ENCODE results near the gene TIAM1. TPM values are rescaled to one million over a fixed set of nuclear protein-coding genes. Genes with fewer than 3 reads are reported as not detected.

Gene TIAM1
- total RNA-seq, 4 donors from 2014 or later, result 2.6 to 11.0 (median 6.9) TPM

DNA sequence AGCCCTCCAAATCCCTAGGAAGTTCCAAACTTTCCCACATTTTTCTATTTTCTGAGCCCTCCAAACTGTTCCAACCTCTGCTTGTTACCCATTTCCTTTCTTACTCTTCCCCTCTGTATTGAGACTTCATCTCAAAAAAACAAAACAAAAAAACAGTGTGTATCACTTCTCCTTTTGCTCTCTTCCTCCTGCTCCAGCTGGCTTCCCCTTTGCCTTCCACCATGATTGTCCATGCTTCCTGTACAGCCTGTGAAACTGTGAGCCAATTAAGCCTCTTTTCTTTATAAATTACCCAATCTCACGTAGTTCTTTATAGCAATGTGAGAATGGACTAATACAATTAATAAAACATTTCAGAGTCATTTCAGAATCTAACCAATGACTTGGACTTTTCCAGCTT, 236.2 kb downstream of the TIAM1 start:
- Histone ChIP-seq H3K27ac (no peak overlapping the region), H3K36me3 (no peaks in the 10 kb centered on the region), H3K4me3 (no peak overlapping the region), H3K27me3 (no peaks in the 10 kb centered on the region), H3K4me1 (no peaks in the 10 kb centered on the region), H3K9me3 (no peaks in the 10 kb centered on the region)
- WGBS, 2 donors (ENCODE audit: low coverage in 1 of 2), result 40 to 67% methylated on average over 1 of the region's 1 CpG
- no peak for ATAC-seq
- no peak for TF ChIP-seq POLR2AphosphoS5 (IDR thresholded peaks at IDR 0.05)
- TF ChIP-seq POLR2A (IDR thresholded peaks at IDR 0.05), result no peak
- no peak for TF ChIP-seq EP300 (IDR thresholded peaks at IDR 0.05)
- TF ChIP-seq, protein P1, sequence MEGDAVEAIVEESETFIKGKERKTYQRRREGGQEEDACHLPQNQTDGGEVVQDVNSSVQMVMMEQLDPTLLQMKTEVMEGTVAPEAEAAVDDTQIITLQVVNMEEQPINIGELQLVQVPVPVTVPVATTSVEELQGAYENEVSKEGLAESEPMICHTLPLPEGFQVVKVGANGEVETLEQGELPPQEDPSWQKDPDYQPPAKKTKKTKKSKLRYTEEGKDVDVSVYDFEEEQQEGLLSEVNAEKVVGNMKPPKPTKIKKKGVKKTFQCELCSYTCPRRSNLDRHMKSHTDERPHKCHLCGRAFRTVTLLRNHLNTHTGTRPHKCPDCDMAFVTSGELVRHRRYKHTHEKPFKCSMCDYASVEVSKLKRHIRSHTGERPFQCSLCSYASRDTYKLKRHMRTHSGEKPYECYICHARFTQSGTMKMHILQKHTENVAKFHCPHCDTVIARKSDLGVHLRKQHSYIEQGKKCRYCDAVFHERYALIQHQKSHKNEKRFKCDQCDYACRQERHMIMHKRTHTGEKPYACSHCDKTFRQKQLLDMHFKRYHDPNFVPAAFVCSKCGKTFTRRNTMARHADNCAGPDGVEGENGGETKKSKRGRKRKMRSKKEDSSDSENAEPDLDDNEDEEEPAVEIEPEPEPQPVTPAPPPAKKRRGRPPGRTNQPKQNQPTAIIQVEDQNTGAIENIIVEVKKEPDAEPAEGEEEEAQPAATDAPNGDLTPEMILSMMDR (IDR thresholded peaks at IDR 0.05), result no peak

DNA sequence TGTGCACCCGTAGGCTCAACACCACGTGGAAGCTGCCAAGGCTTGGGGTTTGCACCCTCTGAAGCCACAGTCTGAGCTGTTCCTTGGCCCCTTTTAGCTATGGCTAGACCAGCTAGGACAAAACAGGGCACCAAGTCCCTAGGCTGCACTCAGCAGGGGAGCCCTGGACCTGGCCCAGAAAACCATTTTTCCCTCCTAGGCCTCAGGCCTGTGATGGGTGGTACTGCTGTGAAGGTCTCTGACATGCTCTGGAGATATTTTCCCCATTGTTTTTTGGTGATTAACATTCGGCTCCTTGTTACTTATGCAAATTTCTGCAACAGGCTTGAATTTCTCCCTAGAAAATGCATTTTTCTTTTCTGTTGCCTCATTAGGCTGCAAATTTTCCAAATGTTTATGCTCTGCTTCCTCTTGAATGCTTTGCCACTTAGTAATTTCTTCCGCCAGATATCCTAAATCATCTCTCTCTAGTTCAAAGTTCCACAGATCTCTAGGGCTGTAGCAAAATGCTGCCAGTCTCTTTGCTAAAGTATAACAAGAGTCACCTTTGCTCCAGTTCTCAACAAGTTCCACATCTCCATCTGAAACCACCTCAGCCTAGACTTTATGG, 236.8 kb downstream of the TIAM1 start:
- WGBS, 2 donors (ENCODE audit: low coverage in 1 of 2), result 83 to 86% methylated on average over 3 to 4 of the region's 4 CpGs
- no peaks in the 10 kb centered on the region for H3K4me1 ChIP-seq
- no peaks in the 10 kb centered on the region for H3K27me3 ChIP-seq
- no peak overlapping the region for H3K27ac ChIP-seq
- H3K9me3 ChIP-seq, result no peaks in the 10 kb centered on the region
- TF ChIP-seq, protein P1 (IDR thresholded peaks at IDR 0.05), result no peak
- no peak for TF ChIP-seq EP300 (IDR thresholded peaks at IDR 0.05)
- no peak for TF ChIP-seq POLR2A (IDR thresholded peaks at IDR 0.05)
- no peak for TF ChIP-seq POLR2AphosphoS5 (IDR thresholded peaks at IDR 0.05)
- ATAC-seq, result no peak
- no peaks in the 10 kb centered on the region for H3K36me3 ChIP-seq
- H3K4me3 ChIP-seq, result no peak overlapping the region

DNA sequence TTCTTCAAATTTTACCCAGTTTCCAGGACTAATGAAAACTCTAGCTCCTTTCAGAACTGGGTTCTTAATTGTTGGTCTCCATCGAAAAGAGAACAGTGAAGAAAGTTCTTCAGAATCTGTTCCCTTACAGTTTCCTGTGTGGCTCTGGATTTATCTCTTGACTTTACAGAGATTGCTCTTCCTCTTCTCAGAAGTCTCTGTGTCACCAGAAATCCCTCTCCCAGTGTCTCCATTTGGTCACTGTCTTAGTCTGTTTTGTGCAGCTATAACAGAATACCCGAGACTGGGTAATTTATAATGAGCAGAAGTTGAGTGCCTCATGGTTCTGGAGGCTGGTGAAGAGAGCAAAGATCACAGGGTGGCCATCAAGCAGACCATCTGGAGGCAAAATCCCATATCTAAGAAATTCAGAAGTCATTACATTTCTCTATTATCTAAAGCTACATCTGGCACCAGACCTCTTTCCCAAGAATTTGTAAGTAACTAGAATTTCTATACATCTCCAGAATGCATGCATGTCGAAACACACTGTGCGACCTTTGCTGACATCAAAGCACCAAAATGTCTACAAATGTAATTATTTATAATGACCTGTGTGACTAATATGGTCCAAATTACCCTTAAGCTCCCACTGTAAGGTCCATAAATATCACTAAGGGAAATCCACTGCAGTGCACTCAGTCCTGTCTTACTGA, 240.3 kb downstream of the TIAM1 start:
- Histone ChIP-seq H3K27ac (no peak overlapping the region), H3K36me3 (no peaks in the 10 kb centered on the region), H3K4me1 (no peaks in the 10 kb centered on the region), H3K4me3 (no peak overlapping the region), H3K27me3 (peaks cover 7% of the 10 kb centered on the region), H3K9me3 (no peaks in the 10 kb centered on the region)
- ATAC-seq, result no peak
- 56 to 65% methylated on average over 4 of the region's 4 CpGs for WGBS, 2 donors (ENCODE audit: low coverage in 1 of 2)
- TF ChIP-seq EP300 (IDR thresholded peaks at IDR 0.05) (no peak), POLR2A (IDR thresholded peaks at IDR 0.05) (no peak), POLR2AphosphoS5 (IDR thresholded peaks at IDR 0.05) (no peak)
- TF ChIP-seq, protein P1 (IDR thresholded peaks at IDR 0.05), result no peak

DNA sequence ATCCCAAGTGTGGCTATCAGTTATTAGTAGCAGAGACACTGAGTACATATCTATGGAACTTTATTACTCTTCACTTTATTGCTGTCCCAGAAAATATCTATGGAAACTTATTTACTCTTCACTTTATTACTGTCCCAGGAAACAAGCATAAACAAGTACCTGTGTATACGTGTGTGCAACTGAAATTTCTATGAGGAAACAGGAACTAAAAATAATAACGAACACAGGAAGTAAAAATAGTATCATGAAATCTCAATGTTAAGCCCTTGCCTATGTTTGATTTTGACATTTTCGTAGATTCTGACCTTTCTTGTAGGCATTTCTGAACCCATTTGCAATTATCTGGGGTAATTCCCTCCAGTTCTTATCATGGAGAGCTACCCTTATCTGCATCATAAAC, 240.9 kb downstream of the TIAM1 start:
- H3K9me3 ChIP-seq, result no peaks in the 10 kb centered on the region
- WGBS, 2 donors (ENCODE audit: low coverage in 1 of 2), result 53 to 54% methylated on average over 2 to 3 of the region's 3 CpGs
- no peak overlapping the region for H3K27ac ChIP-seq

More for the DNA sequence above, 240.9 kb downstream of the TIAM1 start:
- no peaks in the 10 kb centered on the region for H3K4me1 ChIP-seq
- no peak for ATAC-seq
- H3K4me3 ChIP-seq, result no peak overlapping the region
- TF ChIP-seq POLR2A (IDR thresholded peaks at IDR 0.05) (no peak), EP300 (IDR thresholded peaks at IDR 0.05) (no peak), POLR2AphosphoS5 (IDR thresholded peaks at IDR 0.05) (no peak)
- TF ChIP-seq, protein P1 (IDR thresholded peaks at IDR 0.05), result no peak
- H3K36me3 ChIP-seq, result no peaks in the 10 kb centered on the region
- H3K27me3 ChIP-seq, result peaks cover 11% of the 10 kb centered on the region

All from gastroesophageal sphincter (tissue), 4 donors.